GM19438 (cell line): ENCODE data around the gene FSCN2.
"Not testable (repeated sequence)": the region's sequence is repeated elsewhere in the genome, so short reads cannot be mapped to it uniquely, and the experiment has no call there.

Experiments used
- ATAC-seq: cut with Tn5 transposase; IDR thresholded peaks from one replicate; pipeline ENCODE4 v1.9.1; 2021; ENCODE audit warnings: low read depth; ENCODE audit not compliant: unreplicated experiment

Gene FSCN2

GRCh38 chr17:81573794-81574642, 45.8 kb downstream of the FSCN2 start:
- ATAC-seq: no peak

- ATAC-seq: no peak
These were observed 46.4 kb downstream of the FSCN2 start for GRCh38 chr17:81574643-81574956.

- ATAC-seq: no peak
These were observed 47.7 kb downstream of the FSCN2 start for GRCh38 chr17:81575836-81576235.

- no peak for ATAC-seq
These were observed 48.6 kb downstream of the FSCN2 start for GRCh38 chr17:81576621-81577277.

- ATAC-seq: no peak
These were observed 49.3 kb downstream of the FSCN2 start for GRCh38 chr17:81577278-81578000.

- no peak for ATAC-seq
These were observed 49.9 kb downstream of the FSCN2 start for GRCh38 chr17:81578038-81578441.

- ATAC-seq: no peak
These were observed 50.5 kb downstream of the FSCN2 start for GRCh38 chr17:81578561-81579225.

GRCh38 chr17:81579298-81579697, 51.1 kb downstream of the FSCN2 start:
- ATAC-seq: no peak

GRCh38 chr17:81579821-81580321, 51.7 kb downstream of the FSCN2 start:
- ATAC-seq: no peak

- no peak for ATAC-seq
These were observed 52.3 kb downstream of the FSCN2 start for GRCh38 chr17:81580481-81580880.

GRCh38 chr17:81581758-81582157, 53.6 kb downstream of the FSCN2 start:
- no peak for ATAC-seq

- no peak for ATAC-seq
These were observed 54.2 kb downstream of the FSCN2 start for GRCh38 chr17:81582341-81582740.

- ATAC-seq: no peak
These were observed 54.6 kb downstream of the FSCN2 start for GRCh38 chr17:81582749-81583148.

- ATAC-seq: no peak
These were observed 55.6 kb downstream of the FSCN2 start for GRCh38 chr17:81583589-81584342.

- not testable (repeated sequence) for ATAC-seq
These were observed 56.6 kb downstream of the FSCN2 start for GRCh38 chr17:81584771-81585170.

- ATAC-seq: no peak
These were observed 57.9 kb downstream of the FSCN2 start for GRCh38 chr17:81586096-81586495.
